K562 (cell line): ENCODE data around the gene UNC79. TPM values are rescaled to one million over a fixed set of nuclear protein-coding genes. Genes with fewer than 3 reads are reported as not detected.

Source experiments
- ATAC-seq: fragments of 200-7000 bp; cut with Tn5 transposase; 3 replicates; pipeline ENCODE4 v1.9.1; 2020; ENCODE audit warnings: moderate library complexity
- BruUV-seq: library from RNA; stranded (reverse); fragments of 400-500 nt; replicated peaks from 2 replicates; lab custom pipeline; 2021; lab: Mats Ljungman, UMichigan
- CTCF ChIA-PET: fragments of 300-600 bp; formaldehyde crosslinking; extraction: SDS; loops from one replicate; lab custom pipeline; 2021; ENCODE audit warnings: low intra/inter-chr PET ratio; lab: Yijun Ruan, JAX
- POLR2A ChIA-PET: fragments of 300-600, 350-650 bp; sonication (Branson Sonifier 250); formaldehyde crosslinking; extraction: SDS; loops from one replicate; lab custom pipeline; 2021; ENCODE audit warnings: antibody characterized with exemption, inconsistent platforms; lab: Yijun Ruan, JAX
- DNase-seq, 4 experiments: peaks; one replicate each; pipeline versions ENCODE4 v3.0.0 to v3.0.0-alpha.2; 2011 to 2018; ENCODE audit warnings: low spot score in 3 of 4, mixed read lengths in 3 of 4; ENCODE audit errors: extremely low read depth in 1 of 4
- FAIRE-seq: peaks from 2 replicates; lab custom pipeline; 2011; peaks lifted over from hg19 to GRCh38; lab: Jason Lieb, UNC
- H2AFZ ChIP-seq: 2 replicates; pipeline ENCODE4 v1.6.0; 2011; ENCODE audit warnings: low read depth, low read length, control low read depth, inconsistent platforms
- H3K27ac ChIP-seq: fragments of 200-600 bp; 3 replicates; pipeline ENCODE4 v1.8.0; 2011; ENCODE audit warnings: low read depth, mild to moderate bottlenecking, control low read depth, inconsistent platforms, low read length, moderate library complexity, mixed read lengths; ENCODE audit errors: extremely low read depth
- H3K27me3 ChIP-seq, 2 experiments: fragments of 300-600 bp in 1 of 2; 2 replicates in 1 of 2; 3 replicates in 1 of 2; pipeline versions ENCODE4 v1.6.0 to v1.8.0; 2011; ENCODE audit warnings: inconsistent platforms in 2 of 2, low read length in 2 of 2, mild to moderate bottlenecking in 1 of 2, mixed read lengths in 1 of 2, moderate library complexity in 1 of 2; ENCODE audit not compliant: control insufficient read depth in 2 of 2, insufficient read depth in 2 of 2
- H3K36me3 ChIP-seq: fragments of 300-600 bp; 3 replicates; pipeline ENCODE4 v1.8.0; 2011; ENCODE audit warnings: mild to moderate bottlenecking, low read length, inconsistent platforms; ENCODE audit not compliant: control insufficient read depth, insufficient read depth
- H3K4me1 ChIP-seq, 2 experiments: fragments of 200-600 bp in 1 of 2; replicated peaks in 1 of 2; 2 replicates in 1 of 2; 3 replicates in 1 of 2; pipeline versions ENCODE4 v1.5.1 to v1.8.0; 2011; ENCODE audit warnings: inconsistent platforms in 2 of 2, low read length in 2 of 2, mild to moderate bottlenecking in 1 of 2, mixed read lengths in 1 of 2, moderate library complexity in 1 of 2; ENCODE audit not compliant: control insufficient read depth in 2 of 2, insufficient read depth in 2 of 2
- H3K4me2 ChIP-seq: 2 replicates; pipeline ENCODE4 v1.6.1; 2011; ENCODE audit warnings: low read length, control low read depth, inconsistent platforms, mixed read lengths; ENCODE audit not compliant: insufficient read depth
- H3K4me3 ChIP-seq: fragments of 200-600 bp; sonication (generic), shearing (Covaris generic); 2 replicates; pipeline ENCODE4 v1.5.1; 2016; ENCODE audit warnings: control low read depth, inconsistent platforms
- H3K79me2 ChIP-seq: fragments of 200-600 bp; 3 replicates; pipeline ENCODE4 v1.8.0; 2011; ENCODE audit warnings: low read length, inconsistent platforms; ENCODE audit not compliant: control insufficient read depth, insufficient read depth
- H3K9ac ChIP-seq, 2 experiments: 2 replicates each; pipeline versions ENCODE4 v1.6.0 to v1.6.1; 2011; ENCODE audit warnings: low read depth in 2 of 2, low read length in 2 of 2, control low read depth in 1 of 2, inconsistent platforms in 1 of 2, mild to moderate bottlenecking in 1 of 2, mixed read lengths in 1 of 2; ENCODE audit not compliant: insufficient read depth in 1 of 2
- H3K9me1 ChIP-seq: one replicate; pipeline ENCODE4 v1.6.0; 2011; ENCODE audit warnings: inconsistent platforms, mild to moderate bottlenecking, low read length, moderate library complexity; ENCODE audit not compliant: control insufficient read depth, insufficient read depth
- H3K9me3 ChIP-seq: replicated peaks from 2 replicates; pipeline ENCODE4 v1.5.1; 2011; ENCODE audit warnings: low read depth, low read length, inconsistent platforms; ENCODE audit not compliant: control insufficient read depth, insufficient read depth
- H4K20me1 ChIP-seq: replicated peaks from 2 replicates; pipeline ENCODE4 v1.6.1; 2011; ENCODE audit warnings: low read length, inconsistent platforms, mixed read lengths; ENCODE audit not compliant: control insufficient read depth, insufficient read depth
- CBX8 ChIP-seq: fragments of 200-600 bp; sonication (generic); IDR thresholded peaks from 2 replicates; pipeline ENCODE4 v1.6.1; 2012; ENCODE audit warnings: borderline replicate concordance, mixed run types, low read depth, mild to moderate bottlenecking, moderate library complexity, mixed read lengths, low read length, control low read depth, inconsistent platforms; ENCODE audit not compliant: poor library complexity, severe bottlenecking; ENCODE audit errors: extremely low read depth
- CEBPB ChIP-seq: fragments of 450-650 bp; IDR thresholded peaks from 2 replicates; pipeline ENCODE4 v1.6.1; 2016; ENCODE audit warnings: missing genetic modification characterization, missing compliant biosample characterization
- IFI16 ChIP-seq: fragments of 250-450 bp; sonication (Bioruptor Pico); IDR thresholded peaks from 2 replicates; pipeline ENCODE4 v2.1.2; 2022; ENCODE audit warnings: mild to moderate bottlenecking, inconsistent platforms
- IRF2 ChIP-seq: sonication (generic); formaldehyde crosslinking; IDR thresholded peaks from 2 replicates; pipeline ENCODE4 v1.8.1; 2022; ENCODE audit warnings: mild to moderate bottlenecking, missing genetic modification reagents
- KDM1A ChIP-seq, 2 experiments: fragments of 450-650 bp; IDR thresholded peaks; 2 replicates each; pipeline ENCODE4 v1.6.1; 2016; ENCODE audit warnings: mild to moderate bottlenecking in 2 of 2
- KLF1 ChIP-seq: fragments of 450-650 bp; IDR thresholded peaks from 2 replicates; pipeline ENCODE4 v1.6.1; 2016; ENCODE audit warnings: missing genetic modification characterization, missing compliant biosample characterization
- PHB2 ChIP-seq: fragments of 450-650 bp; IDR thresholded peaks from 2 replicates; pipeline ENCODE4 v1.6.1; 2017; ENCODE audit warnings: low read depth
- RBM34 ChIP-seq: fragments of 200-400 bp; formaldehyde crosslinking; IDR thresholded peaks from 2 replicates; pipeline ENCODE4 v1.6.1; 2018; ENCODE audit warnings: low read length, borderline replicate concordance; ENCODE audit not compliant: insufficient read depth
- ZNF431 ChIP-seq: sonication (generic); formaldehyde crosslinking; IDR thresholded peaks from 2 replicates; pipeline ENCODE4 v1.8.0; 2022; ENCODE audit warnings: mild to moderate bottlenecking, missing genetic modification reagents
- ZNF445 ChIP-seq: fragments of 250-450 bp; sonication (Bioruptor Pico); IDR thresholded peaks from 2 replicates; pipeline ENCODE4 v1.4.0; 2020; ENCODE audit warnings: low read depth, mild to moderate bottlenecking, moderate library complexity
- ZNF830 ChIP-seq: fragments of 250-450 bp; sonication (Bioruptor Pico); IDR thresholded peaks from 2 replicates; pipeline ENCODE4 v1.5.0; 2021; ENCODE audit warnings: mild to moderate bottlenecking
- WGBS: fragments of 100-300 bp; shearing (Covaris generic); methylation state at CpG from one replicate; pipeline ENCODE4 v1.1.6; 2016; ENCODE audit warnings: low coverage, mixed read lengths; ENCODE audit not compliant: insufficient coverage; ENCODE audit errors: missing lambda C conversion rate; 5-methylcytosine and 5-hydroxymethylcytosine counted together
- in situ Hi-C: fragments of 300-500 bp; cut with MboI; formaldehyde crosslinking; loops from 4 replicates; pipeline ENCODE4 v1.15.0; 2018; ENCODE audit warnings: inconsistent platforms, mixed read lengths
- intact Hi-C: fragments of 100-400 bp; cut with micrococcal nuclease; formaldehyde crosslinking; loops from 2 replicates; pipeline ENCODE4 v1.14.2; 2022
- polyA plus RNA-seq, 8 experiments: library from polyadenylated mRNA; depleted of rRNA in 4 of 8; stranded (reverse) in 5 of 8; unstranded in 3 of 8; fragments of >200 nt; fragmentation: Nextera tagmentation in 2 of 8; fragmentation: Illumina TruSeq in 1 of 8; extraction: Ambion mirVana in 2 of 8; extraction: Trizol in 1 of 8; gene quantifications; 2 replicates each; pipeline versions ENCODE4 v1.2.1 to v1.2.3, GENCODE V29; 2011 to 2014; ENCODE audit warnings: inconsistent platforms in 1 of 8, missing spikeins in 1 of 8
- total RNA-seq, 7 experiments: library from RNA; depleted of rRNA in 6 of 7; stranded (reverse); fragments of >200 nt in 6 of 7; fragmentation: Illumina TruSeq in 2 of 7; extraction: Trizol in 2 of 7; gene quantifications; 2 replicates each; pipeline versions ENCODE4 v1.2.1 to v1.2.3, GENCODE V29; 2011 to 2021; ENCODE audit warnings: low replicate concordance in 1 of 7
- TF ChIP-seq, protein P1 (sequence below): IDR thresholded peaks from 2 replicates; pipeline ENCODE4 v1.6.1; 2014; ENCODE audit warnings: antibody characterized with exemption
- TF ChIP-seq, protein P2 (sequence below): fragments of 450-650 bp; formaldehyde crosslinking; IDR thresholded peaks from 2 replicates; pipeline ENCODE4 v1.4.0; 2020; ENCODE audit warnings: mild to moderate bottlenecking, mixed read lengths

UNC79 gene
- total and polyA plus RNA-seq, 9 of the 15 experiments (the other 6 are each of a cell fraction or from before 2014, with no cell fraction given): under 0.01 to 0.04 (median 0.01) TPM; not detected in 6

DNA sequence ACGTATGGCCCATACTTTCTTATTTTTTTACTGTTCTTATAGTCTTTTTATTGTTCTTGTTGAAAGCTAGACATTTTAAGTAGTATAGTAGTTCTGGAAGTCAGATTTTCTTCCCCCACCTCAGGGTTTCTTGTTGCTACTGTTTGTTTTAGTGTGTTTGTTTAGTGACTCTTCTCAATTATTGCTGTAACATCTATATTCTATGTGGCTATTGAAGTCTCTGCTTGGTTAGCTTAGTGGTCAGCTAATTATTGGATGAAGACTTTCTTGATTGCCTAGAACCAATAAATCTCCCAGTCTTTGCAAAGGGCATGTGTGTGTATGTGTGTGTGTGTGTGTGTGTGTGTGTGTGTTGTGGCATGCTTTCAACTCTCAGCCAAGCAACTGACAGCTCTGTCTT lies 34.3 kb upstream of the UNC79 start:
- DNase-seq (no peak), ATAC-seq (no peak), FAIRE-seq (no peak)
- H3K9me3 ChIP-seq: no peaks in the 10 kb centered on the region
- no peak overlapping the region for H2AFZ ChIP-seq
- H3K27ac ChIP-seq: no peak overlapping the region
- TF ChIP-seq KLF1 (tag) (no peak), ZNF830 (no peak), CEBPB (tag) (no peak), RBM34 (no peak), CBX8 (no peak), PHB2 (no peak), KDM1A (IDR thresholded peaks at IDR 0.05) (no peak), ZNF445 (CRISPR knock-in tag) (no peak), ZNF431 (CRISPR knock-in tag) (no peak), IFI16 (CRISPR knock-in tag) (no peak), IRF2 (CRISPR knock-in tag) (no peak)
- TF ChIP-seq, protein P1, sequence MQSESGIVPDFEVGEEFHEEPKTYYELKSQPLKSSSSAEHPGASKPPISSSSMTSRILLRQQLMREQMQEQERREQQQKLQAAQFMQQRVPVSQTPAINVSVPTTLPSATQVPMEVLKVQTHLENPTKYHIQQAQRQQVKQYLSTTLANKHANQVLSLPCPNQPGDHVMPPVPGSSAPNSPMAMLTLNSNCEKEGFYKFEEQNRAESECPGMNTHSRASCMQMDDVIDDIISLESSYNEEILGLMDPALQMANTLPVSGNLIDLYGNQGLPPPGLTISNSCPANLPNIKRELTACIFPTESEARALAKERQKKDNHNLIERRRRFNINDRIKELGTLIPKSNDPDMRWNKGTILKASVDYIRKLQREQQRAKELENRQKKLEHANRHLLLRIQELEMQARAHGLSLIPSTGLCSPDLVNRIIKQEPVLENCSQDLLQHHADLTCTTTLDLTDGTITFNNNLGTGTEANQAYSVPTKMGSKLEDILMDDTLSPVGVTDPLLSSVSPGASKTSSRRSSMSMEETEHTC: no peak
- TF ChIP-seq, protein P2, sequence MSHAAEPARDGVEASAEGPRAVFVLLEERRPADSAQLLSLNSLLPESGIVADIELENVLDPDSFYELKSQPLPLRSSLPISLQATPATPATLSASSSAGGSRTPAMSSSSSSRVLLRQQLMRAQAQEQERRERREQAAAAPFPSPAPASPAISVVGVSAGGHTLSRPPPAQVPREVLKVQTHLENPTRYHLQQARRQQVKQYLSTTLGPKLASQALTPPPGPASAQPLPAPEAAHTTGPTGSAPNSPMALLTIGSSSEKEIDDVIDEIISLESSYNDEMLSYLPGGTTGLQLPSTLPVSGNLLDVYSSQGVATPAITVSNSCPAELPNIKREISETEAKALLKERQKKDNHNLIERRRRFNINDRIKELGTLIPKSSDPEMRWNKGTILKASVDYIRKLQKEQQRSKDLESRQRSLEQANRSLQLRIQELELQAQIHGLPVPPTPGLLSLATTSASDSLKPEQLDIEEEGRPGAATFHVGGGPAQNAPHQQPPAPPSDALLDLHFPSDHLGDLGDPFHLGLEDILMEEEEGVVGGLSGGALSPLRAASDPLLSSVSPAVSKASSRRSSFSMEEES (CRISPR knock-in tag): no peak
- H3K36me3 ChIP-seq: no peaks in the 10 kb centered on the region
- no peak overlapping the region for H3K9ac ChIP-seq
- H3K4me3 ChIP-seq: no peak overlapping the region
- intact Hi-C loops: no loop called here
- H3K4me1 ChIP-seq: no peaks in the 10 kb centered on the region
- in situ Hi-C loops: no loop called here
- ChIA-PET CTCF (no interaction called here), POLR2A (no interaction called here)
- WGBS: 20% methylated on average over 1 of the region's 1 CpG
- no peaks in the 10 kb centered on the region for H3K79me2 ChIP-seq
- no peaks in the 10 kb centered on the region for H3K9me1 ChIP-seq
- no TSS peak for BruUV-seq
- H4K20me1 ChIP-seq: no peaks in the 10 kb centered on the region
- H3K4me2 ChIP-seq: no peak overlapping the region
- H3K27me3 ChIP-seq: no peaks in the 10 kb centered on the region
